Osteocyte (in vitro differentiated cells): ENCODE measurements around the gene POU4F3. TPM values are rescaled to one million over a fixed set of nuclear protein-coding genes. Genes with fewer than 3 reads are reported as not detected.

Experiments used
- DNase-seq: peaks from one replicate; pipeline ENCODE4 v3.0.0; 2021; ENCODE audit warnings: mixed read lengths; ENCODE audit not compliant: unreplicated experiment; ENCODE audit errors: extremely low spot score
- H3K27ac Mint-ChIP-seq: one replicate; pipeline ENCODE4 v1.8.0; 2021; ENCODE audit warnings: mild to moderate bottlenecking, mixed read lengths; ENCODE audit not compliant: unreplicated experiment
- H3K27me3 Mint-ChIP-seq: one replicate; pipeline ENCODE4 v1.8.0; 2021; ENCODE audit warnings: mixed read lengths; ENCODE audit not compliant: unreplicated experiment
- H3K36me3 Mint-ChIP-seq: one replicate; pipeline ENCODE4 v1.8.0; 2021; ENCODE audit warnings: mixed read lengths; ENCODE audit not compliant: unreplicated experiment
- H3K4me1 Mint-ChIP-seq: one replicate; pipeline ENCODE4 v1.8.0; 2021; ENCODE audit warnings: mixed read lengths; ENCODE audit not compliant: unreplicated experiment
- H3K4me3 Mint-ChIP-seq: one replicate; pipeline ENCODE4 v1.8.0; 2021; ENCODE audit warnings: mild to moderate bottlenecking, moderate library complexity, mixed read lengths; ENCODE audit not compliant: unreplicated experiment
- H3K9me3 Mint-ChIP-seq: one replicate; pipeline ENCODE4 v1.8.0; 2021; ENCODE audit warnings: mixed read lengths; ENCODE audit not compliant: unreplicated experiment
- total RNA-seq: library from RNA; stranded (reverse); gene quantifications from 2 replicates; pipeline ENCODE4 v1.2.1, GENCODE V29; 2021
- TF ChIP-seq, protein P1 (sequence below): fragments of 200-600 bp; sonication (generic); IDR thresholded peaks from 2 replicates; pipeline ENCODE4 v1.5.0; 2021; ENCODE audit warnings: antibody characterized with exemption, mild to moderate bottlenecking, moderate library complexity

POU4F3 gene
- total RNA-seq, 1 donor from 2014 or later = not detected

DNA sequence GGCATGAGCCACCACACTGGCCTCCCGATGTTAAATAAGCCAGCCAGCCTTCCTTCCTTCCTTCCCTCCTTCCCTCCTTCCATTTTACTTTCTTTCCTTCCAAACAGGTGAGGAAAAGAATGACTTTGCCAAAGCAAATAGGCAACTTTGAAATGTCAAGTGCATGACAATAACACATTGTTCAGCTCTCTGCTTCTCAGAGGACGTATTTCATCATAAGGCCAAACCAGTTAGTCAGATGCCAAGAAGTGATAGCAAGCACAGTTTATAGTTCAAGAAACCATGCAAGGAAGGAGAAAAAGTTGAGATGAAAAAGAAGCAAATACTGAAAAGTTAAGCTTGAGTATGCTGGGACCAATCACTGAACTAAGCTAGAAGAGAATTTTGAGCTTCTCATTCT, 29.5 kb downstream of the POU4F3 start:
- no peak for DNase-seq
- Mint-ChIP-seq H3K36me3 (no peaks in the 10 kb centered on the region), H3K4me3 (no peak overlapping the region), H3K4me1 (no peaks in the 10 kb centered on the region), H3K27me3 (peaks cover 19% of the 10 kb centered on the region), H3K9me3 (no peaks in the 10 kb centered on the region), H3K27ac (no peak overlapping the region)
- TF ChIP-seq, protein P1, sequence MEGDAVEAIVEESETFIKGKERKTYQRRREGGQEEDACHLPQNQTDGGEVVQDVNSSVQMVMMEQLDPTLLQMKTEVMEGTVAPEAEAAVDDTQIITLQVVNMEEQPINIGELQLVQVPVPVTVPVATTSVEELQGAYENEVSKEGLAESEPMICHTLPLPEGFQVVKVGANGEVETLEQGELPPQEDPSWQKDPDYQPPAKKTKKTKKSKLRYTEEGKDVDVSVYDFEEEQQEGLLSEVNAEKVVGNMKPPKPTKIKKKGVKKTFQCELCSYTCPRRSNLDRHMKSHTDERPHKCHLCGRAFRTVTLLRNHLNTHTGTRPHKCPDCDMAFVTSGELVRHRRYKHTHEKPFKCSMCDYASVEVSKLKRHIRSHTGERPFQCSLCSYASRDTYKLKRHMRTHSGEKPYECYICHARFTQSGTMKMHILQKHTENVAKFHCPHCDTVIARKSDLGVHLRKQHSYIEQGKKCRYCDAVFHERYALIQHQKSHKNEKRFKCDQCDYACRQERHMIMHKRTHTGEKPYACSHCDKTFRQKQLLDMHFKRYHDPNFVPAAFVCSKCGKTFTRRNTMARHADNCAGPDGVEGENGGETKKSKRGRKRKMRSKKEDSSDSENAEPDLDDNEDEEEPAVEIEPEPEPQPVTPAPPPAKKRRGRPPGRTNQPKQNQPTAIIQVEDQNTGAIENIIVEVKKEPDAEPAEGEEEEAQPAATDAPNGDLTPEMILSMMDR = no peak

DNA sequence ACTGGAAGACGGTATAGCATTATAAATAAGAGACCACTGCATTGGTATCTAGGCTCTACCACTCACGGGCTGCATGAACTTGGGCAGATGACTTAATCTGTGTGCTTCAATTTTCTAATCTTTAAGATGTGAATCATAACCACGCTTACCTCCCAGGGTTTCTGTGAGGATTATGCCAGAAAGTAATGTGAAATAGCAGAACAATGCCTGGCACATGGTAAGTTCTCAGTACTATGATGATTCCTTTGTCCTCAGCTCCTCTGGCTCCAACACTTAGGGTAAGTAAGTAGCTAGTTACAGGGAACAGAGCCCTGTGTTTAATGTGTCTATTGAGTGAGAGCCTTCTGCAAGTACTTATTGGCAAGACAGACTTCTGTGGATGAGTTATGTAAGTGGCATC, 31.1 kb downstream of the POU4F3 start:
- Mint-ChIP-seq H3K36me3 (no peaks in the 10 kb centered on the region), H3K27ac (no peak overlapping the region), H3K4me3 (no peak overlapping the region), H3K4me1 (no peaks in the 10 kb centered on the region), H3K27me3 (peaks cover 18% of the 10 kb centered on the region), H3K9me3 (no peaks in the 10 kb centered on the region)
- TF ChIP-seq, protein P1 = no peak
- DNase-seq = no peak

DNA sequence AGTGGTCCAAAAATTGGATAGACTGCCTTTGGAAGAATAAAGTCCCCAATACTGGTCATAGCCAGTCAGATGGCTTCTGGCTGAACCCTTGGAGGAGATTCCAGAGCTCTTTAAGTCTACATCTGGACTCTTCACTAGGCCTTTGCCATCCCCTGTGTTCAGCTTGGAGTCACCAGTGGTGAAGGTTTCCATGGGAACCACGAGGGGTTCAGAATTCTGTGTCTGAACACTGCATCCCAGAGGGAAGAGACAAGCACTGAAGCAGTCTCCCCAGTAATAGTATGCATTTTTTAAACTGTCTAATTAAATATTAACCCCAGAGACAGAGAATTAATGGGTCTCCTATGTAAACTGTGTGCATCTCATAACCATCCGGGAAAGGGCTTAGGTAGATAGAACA, 38.2 kb downstream of the POU4F3 start:
- H3K27ac Mint-ChIP-seq = no peak overlapping the region
- peaks cover 5% of the 10 kb centered on the region for H3K27me3 Mint-ChIP-seq
- TF ChIP-seq, protein P1 = no peak
- no peak overlapping the region for H3K4me3 Mint-ChIP-seq
- no peaks in the 10 kb centered on the region for H3K4me1 Mint-ChIP-seq
- DNase-seq = no peak
- H3K36me3 Mint-ChIP-seq = no peaks in the 10 kb centered on the region
- peaks cover 5% of the 10 kb centered on the region for H3K9me3 Mint-ChIP-seq

DNA sequence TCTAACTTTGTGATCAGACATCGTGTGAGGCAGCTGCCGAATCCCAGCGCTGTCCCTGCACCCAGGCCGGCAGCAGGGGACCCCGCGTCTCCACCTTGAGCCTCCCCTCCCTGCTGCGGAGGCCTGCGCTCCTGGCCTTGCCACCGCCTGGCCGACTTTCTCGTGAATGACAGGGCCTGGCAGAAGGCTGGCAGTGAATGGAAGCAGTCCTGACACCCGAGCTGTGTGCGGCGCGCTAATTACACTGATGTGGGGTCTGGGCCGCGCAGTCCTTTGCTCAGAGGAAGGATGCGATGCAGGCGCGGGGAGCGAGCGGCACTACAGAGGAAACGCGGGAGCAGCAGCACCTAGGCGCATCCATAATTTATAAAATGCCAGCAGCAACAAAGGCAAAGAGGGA, 40.3 kb downstream of the POU4F3 start:
- Mint-ChIP-seq H3K4me3 (no peak overlapping the region), H3K27me3 (no peaks in the 10 kb centered on the region), H3K4me1 (no peaks in the 10 kb centered on the region), H3K36me3 (no peaks in the 10 kb centered on the region), H3K9me3 (peaks cover 5% of the 10 kb centered on the region), H3K27ac (no peak overlapping the region)
- no peak for DNase-seq
- TF ChIP-seq, protein P1 = no peak

DNA sequence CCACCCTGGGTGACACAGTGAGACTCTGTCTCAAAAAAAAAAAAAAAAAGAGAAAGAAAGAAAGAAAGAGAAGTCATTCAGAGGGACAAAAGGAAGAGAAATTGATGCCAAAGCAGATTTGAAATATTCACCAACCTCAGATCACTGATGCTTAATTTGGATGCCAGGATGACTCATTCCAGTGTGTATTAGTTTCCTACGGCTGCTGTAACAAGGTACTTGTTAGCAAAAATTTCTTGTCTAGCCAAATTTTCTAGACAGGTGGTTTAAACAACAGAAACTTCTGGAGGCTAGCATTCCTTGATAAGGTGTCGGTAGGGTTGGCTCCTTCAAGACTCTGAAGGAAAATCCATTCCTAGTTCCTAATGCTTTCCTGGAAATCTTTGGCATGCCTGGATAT, 42.1 kb downstream of the POU4F3 start:
- no peak overlapping the region for H3K4me3 Mint-ChIP-seq
- TF ChIP-seq, protein P1 = no peak
- no peaks in the 10 kb centered on the region for H3K36me3 Mint-ChIP-seq
- H3K27ac Mint-ChIP-seq = no peak overlapping the region
- H3K4me1 Mint-ChIP-seq = no peaks in the 10 kb centered on the region
- peaks cover 5% of the 10 kb centered on the region for H3K9me3 Mint-ChIP-seq
- no peak for DNase-seq
- no peaks in the 10 kb centered on the region for H3K27me3 Mint-ChIP-seq
